Ishikawa (cell line): ENCODE measurements around the gene NXN.

ENCODE experiments used
- CEBPB ChIP-seq: IDR thresholded peaks from 2 replicates; pipeline ENCODE4 v1.6.1; 2012
- CREB1 ChIP-seq: IDR thresholded peaks from 2 replicates; pipeline ENCODE4 v1.6.1; 2012; ENCODE audit warnings: low read depth
- EGR1 ChIP-seq: IDR thresholded peaks from 2 replicates; pipeline ENCODE4 v1.6.1; 2012
- EP300 ChIP-seq: IDR thresholded peaks from 2 replicates; pipeline ENCODE4 v1.6.1; 2012; ENCODE audit warnings: borderline replicate concordance
- FOXM1 ChIP-seq: IDR thresholded peaks from 2 replicates; pipeline ENCODE4 v1.6.1; 2012; ENCODE audit warnings: low read depth, borderline replicate concordance
- NFIC ChIP-seq: IDR thresholded peaks from 2 replicates; pipeline ENCODE4 v1.6.1; 2012
- RAD21 ChIP-seq: IDR thresholded peaks from 2 replicates; pipeline ENCODE4 v1.6.1; 2012; ENCODE audit warnings: low read depth
- TAF1 ChIP-seq: IDR thresholded peaks from 2 replicates; pipeline ENCODE4 v1.6.1; 2012; ENCODE audit warnings: low read depth, mild to moderate bottlenecking
- TCF12 ChIP-seq: IDR thresholded peaks from 2 replicates; pipeline ENCODE4 v1.6.1; 2012; ENCODE audit warnings: low read depth
- TEAD4 ChIP-seq: IDR thresholded peaks from 2 replicates; pipeline ENCODE4 v1.6.1; 2012
- YY1 ChIP-seq: IDR thresholded peaks from 2 replicates; pipeline ENCODE4 v1.6.1; 2012; ENCODE audit warnings: low read depth
- ZBTB7A ChIP-seq: IDR thresholded peaks from 2 replicates; pipeline ENCODE4 v1.6.1; 2012; ENCODE audit warnings: low read depth
- TF ChIP-seq, protein P1 (sequence below): IDR thresholded peaks from 2 replicates; pipeline ENCODE4 v1.6.1; 2012
- TF ChIP-seq, protein P2 (sequence below): IDR thresholded peaks from 2 replicates; pipeline ENCODE4 v1.6.1; 2012; ENCODE audit warnings: low read depth, mild to moderate bottlenecking
- TF ChIP-seq, protein P3 (sequence below): IDR thresholded peaks from 2 replicates; pipeline ENCODE4 v1.6.1; 2012

NXN gene

DNA sequence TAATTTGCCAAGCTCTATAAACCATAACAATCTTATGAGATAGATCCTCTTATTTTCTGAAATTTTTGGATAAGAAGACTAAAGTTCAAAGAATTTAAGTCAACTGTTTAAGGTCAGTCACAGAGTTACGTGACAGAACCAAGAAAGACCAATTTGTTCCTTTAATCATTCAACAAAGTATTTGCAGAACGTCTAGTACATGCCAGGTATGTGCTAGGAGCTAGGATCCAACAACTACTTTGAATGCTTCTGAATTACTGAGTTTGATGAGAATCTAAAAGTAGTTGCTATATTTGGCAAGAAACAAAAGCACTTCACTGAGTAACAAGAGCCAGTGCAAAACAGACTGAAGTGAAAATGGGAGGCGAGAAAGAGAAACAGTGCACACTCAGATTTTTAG is 212.5 kb downstream of the NXN start:
- TF ChIP-seq, protein P1, sequence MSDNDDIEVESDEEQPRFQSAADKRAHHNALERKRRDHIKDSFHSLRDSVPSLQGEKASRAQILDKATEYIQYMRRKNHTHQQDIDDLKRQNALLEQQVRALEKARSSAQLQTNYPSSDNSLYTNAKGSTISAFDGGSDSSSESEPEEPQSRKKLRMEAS = no peak
- TF ChIP-seq, protein P2, sequence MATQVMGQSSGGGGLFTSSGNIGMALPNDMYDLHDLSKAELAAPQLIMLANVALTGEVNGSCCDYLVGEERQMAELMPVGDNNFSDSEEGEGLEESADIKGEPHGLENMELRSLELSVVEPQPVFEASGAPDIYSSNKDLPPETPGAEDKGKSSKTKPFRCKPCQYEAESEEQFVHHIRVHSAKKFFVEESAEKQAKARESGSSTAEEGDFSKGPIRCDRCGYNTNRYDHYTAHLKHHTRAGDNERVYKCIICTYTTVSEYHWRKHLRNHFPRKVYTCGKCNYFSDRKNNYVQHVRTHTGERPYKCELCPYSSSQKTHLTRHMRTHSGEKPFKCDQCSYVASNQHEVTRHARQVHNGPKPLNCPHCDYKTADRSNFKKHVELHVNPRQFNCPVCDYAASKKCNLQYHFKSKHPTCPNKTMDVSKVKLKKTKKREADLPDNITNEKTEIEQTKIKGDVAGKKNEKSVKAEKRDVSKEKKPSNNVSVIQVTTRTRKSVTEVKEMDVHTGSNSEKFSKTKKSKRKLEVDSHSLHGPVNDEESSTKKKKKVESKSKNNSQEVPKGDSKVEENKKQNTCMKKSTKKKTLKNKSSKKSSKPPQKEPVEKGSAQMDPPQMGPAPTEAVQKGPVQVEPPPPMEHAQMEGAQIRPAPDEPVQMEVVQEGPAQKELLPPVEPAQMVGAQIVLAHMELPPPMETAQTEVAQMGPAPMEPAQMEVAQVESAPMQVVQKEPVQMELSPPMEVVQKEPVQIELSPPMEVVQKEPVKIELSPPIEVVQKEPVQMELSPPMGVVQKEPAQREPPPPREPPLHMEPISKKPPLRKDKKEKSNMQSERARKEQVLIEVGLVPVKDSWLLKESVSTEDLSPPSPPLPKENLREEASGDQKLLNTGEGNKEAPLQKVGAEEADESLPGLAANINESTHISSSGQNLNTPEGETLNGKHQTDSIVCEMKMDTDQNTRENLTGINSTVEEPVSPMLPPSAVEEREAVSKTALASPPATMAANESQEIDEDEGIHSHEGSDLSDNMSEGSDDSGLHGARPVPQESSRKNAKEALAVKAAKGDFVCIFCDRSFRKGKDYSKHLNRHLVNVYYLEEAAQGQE = no peak

DNA sequence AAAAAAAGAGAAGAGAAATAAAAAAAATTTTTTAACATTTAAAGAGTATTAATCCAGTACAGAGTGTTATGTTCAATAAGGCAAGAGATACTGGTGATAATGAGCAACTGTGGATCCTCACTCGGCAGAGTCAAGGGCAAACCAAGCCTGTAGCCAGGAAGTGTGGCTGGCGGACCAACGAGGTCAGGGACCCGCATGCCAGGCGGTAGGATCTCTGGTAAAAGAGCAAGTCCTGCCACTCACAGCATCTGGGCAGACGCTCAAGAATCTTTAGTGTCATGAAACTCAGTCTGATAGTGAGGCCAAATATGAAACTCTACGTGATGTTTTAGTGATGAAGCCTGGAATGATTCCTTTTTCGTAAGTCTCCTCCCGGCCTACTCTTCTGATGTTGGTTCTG is 219.2 kb downstream of the NXN start:
- TF ChIP-seq TEAD4 (no peak), YY1 (no peak), CREB1 (no peak), NFIC (no peak), FOXM1 (no peak), CEBPB (no peak), EGR1 (no peak), TCF12 (no peak), RAD21 (no peak), ZBTB7A (no peak), EP300 (no peak), TAF1 (no peak)
- TF ChIP-seq, protein P1 = no peak
- TF ChIP-seq, protein P2 = no peak
- TF ChIP-seq, protein P3, sequence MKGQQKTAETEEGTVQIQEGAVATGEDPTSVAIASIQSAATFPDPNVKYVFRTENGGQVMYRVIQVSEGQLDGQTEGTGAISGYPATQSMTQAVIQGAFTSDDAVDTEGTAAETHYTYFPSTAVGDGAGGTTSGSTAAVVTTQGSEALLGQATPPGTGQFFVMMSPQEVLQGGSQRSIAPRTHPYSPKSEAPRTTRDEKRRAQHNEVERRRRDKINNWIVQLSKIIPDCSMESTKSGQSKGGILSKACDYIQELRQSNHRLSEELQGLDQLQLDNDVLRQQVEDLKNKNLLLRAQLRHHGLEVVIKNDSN = no peak

DNA sequence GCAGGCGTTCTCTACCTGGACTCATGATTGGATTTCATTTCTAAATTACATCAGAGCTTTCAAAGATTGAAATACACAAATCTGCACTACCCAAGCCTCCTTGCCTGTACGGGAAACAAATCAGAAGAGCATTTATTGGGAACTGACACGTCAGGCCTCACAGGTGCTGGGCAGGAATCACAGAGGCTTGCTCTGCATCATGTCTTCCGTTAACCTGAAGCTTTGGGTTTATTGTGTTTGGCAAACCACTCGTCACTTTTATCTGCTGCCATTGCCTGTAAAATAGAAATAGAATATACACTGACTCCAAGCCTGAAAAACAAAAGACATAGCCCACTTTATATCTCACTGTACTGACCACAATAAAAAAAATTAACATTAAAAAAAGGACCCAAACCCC is 219.6 kb downstream of the NXN start:
- TF ChIP-seq NFIC (no peak), TAF1 (no peak)
- TF ChIP-seq, protein P1 = no peak

DNA sequence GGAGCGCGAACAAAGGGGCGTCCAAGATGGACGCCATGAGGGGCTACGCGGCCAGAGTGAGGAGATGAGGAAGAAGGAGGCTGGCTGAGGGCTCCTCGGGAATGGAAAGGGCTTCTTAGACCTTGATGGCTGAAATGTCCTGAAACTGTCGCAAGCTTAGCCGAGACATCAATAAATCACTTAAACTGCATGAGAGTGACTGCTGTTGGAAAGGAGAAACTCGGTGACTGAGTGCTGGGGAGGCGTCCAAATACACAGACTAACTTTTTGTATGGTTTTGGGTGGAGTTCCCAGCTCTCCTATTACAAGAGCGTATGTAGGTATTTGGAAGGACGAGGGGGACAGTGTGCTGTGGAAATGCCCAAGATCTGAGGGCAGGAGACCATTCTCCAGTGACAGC is 226.2 kb downstream of the NXN start:
- TF ChIP-seq, protein P2 = no peak
- no peak for TF ChIP-seq ZBTB7A
- no peak for TF ChIP-seq EGR1

DNA sequence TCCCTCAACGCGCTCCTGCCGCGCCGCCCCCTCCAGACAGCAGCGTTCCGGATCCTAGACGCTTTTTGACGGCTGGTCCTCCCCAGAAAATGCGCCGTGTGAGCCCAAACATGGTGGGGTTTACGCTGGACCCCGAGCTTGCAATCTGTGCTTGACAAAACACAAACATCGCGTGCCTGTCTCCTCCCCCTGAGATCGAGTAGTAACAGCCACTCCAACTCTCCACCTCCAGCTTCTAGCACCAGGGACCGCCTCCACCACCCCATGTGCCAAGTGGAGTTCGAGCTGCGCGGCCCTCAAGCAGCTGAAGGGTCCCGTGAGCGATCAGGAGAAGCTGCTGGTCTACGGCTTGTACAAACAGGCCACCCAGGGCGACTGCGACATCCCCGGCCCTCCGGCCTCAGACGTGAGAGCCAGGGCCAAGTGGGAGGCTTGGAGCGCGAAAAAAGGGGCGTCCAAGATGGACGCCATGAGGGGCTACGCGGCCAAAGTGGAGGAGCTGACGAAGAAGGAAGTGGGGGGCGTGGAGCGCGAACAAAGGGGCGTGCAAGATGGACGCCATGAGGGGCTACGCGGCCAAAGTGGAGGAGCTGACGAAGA is 226.9 kb downstream of the NXN start:
- TF ChIP-seq, protein P1 = no peak
- no peak for TF ChIP-seq TEAD4
- TF ChIP-seq EGR1 = no peak
- TF ChIP-seq, protein P2 = no peak
- TF ChIP-seq RAD21 = no peak
- TF ChIP-seq EP300 = no peak
- TF ChIP-seq YY1 = 0 out of 2 replicates have a peak, but pooled peaks have one; percentile 5
- TF ChIP-seq CEBPB = no peak
